Kidney tubule cell (primary cell): ENCODE measurements around the gene SGSH.

Experiments
- DNase-seq: peaks from one replicate; pipeline ENCODE4 v3.0.0-alpha.2; 2018; ENCODE audit warnings: low spot score

Gene SGSH

GRCh38 chr17:80183581-80184422, 36.3 kb downstream of the SGSH start:
- DNase-seq: no peak

- no peak for DNase-seq
These were observed 37.3 kb downstream of the SGSH start for GRCh38 chr17:80182845-80183223.

DNA sequence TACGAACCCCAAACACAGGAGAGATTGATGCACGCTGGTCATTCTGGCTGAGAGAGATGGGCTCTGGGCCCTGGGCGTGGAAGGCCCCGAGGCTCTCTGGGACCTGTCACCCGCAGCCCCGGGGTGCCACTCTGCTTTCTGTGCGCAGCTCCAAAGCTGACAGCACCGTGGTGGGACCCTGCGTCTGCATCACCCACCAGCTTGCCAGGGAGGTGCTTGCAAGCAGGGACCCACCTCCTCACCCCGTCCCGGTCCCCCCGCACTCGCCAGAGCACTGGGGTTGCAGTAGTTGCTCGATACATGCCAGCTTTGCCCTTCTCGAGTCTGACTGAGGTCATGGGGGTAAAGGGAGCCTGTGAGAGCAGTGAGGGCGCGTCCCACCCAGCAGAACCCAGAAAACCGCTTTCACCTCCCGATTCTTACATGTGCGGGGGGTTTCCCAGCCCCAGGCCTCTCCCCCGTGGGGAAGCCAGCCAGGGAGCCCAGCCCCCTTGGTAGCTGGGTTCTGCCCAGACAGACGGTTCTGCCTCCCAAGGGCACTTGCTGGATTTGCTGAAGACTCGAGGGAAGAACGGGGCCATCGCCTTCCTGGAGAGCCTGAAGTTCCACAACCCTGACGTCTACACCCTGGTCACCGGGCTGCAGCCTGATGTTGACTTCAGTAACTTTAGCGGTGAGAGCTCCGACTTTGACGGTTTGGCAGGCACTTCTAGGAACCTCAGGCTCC, 37.9 kb downstream of the SGSH start:
- DNase-seq: no peak

GRCh38 chr17:80181431-80181830, 38.7 kb downstream of the SGSH start:
- no peak for DNase-seq

DNA sequence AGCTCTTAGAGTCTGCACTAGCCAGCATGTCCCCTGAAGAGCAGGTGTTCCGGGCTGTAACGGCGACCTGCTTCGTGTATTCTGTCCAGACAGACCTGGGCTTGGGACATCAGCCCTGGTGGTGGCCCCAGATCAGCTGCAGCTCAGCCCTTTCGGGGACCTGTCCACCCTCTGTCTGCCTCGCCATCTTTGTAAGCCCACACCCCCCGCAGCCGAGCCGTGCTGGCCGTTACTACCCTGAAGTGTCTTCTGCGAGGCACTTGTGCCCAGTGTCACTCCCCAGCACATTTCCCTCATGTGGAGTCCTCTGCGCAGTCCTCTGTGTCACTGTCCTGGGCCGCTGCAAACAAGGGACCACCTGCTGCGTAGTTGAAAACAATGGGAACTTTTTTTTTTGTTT, 39.9 kb downstream of the SGSH start:
- DNase-seq: no peak

- no peak for DNase-seq
These were observed 42.0 kb downstream of the SGSH start for GRCh38 chr17:80177986-80178595.

DNA sequence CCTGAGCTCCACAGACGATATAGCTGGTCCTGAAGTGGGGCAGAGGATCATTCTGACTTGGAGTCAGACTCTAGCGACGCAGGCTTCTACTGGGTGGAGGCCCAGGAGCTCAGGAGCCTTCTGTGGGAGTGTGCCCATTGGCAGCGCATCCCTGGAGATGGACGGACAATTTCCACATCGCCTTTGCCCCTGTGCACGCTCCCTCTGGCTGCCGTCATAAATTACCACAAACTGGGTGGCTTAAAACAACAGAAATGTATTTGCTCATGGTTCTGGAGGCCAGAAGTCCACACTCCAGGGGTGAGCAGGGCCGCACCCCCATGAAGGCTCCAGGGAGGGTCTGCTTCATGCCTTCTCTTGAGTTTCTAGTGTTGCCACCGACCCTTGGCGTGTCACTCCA, 43.4 kb downstream of the SGSH start:
- no peak for DNase-seq

DNA sequence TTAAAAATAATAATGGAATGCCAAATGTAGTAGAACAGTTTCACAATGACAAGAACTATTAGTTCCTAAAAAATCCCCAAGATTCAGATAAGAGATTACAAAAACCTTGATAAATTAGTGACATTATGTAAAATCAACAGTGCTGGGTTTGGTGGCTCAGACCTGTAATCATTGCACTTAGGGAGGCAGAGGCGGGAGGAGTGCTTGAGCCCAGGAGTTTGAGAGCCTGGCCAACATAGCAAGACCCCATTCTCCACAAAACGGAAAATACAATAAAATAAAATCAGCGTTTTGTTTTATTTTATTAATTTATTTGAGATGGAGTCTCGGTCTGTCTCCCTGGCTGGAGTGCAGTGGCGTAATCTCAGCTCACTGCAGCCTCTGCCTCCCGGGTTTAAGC, 46.2 kb downstream of the SGSH start:
- DNase-seq: no peak

GRCh38 chr17:80173126-80173525, 47.0 kb downstream of the SGSH start:
- DNase-seq: no peak

DNA sequence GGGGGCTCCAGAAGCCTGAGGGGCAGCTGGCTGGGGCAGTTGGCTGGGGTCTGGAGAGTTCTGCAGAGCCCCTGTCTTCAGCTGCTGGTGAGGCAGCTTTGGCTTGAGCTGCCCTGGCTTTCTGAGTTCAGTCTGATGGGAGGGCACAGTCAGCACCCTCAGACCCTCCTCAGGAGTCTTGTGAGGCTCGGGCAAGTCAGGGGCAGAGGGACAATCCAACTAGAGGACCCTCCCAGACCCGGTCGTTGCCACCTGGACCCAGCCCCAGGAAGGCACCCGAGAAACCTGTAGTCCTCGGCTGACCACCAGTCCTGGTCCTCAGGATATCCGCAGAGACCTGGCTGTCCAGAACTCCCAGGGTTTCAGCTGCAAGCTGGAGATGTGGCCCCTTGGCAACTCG, 48.5 kb downstream of the SGSH start:
- DNase-seq: no peak

DNA sequence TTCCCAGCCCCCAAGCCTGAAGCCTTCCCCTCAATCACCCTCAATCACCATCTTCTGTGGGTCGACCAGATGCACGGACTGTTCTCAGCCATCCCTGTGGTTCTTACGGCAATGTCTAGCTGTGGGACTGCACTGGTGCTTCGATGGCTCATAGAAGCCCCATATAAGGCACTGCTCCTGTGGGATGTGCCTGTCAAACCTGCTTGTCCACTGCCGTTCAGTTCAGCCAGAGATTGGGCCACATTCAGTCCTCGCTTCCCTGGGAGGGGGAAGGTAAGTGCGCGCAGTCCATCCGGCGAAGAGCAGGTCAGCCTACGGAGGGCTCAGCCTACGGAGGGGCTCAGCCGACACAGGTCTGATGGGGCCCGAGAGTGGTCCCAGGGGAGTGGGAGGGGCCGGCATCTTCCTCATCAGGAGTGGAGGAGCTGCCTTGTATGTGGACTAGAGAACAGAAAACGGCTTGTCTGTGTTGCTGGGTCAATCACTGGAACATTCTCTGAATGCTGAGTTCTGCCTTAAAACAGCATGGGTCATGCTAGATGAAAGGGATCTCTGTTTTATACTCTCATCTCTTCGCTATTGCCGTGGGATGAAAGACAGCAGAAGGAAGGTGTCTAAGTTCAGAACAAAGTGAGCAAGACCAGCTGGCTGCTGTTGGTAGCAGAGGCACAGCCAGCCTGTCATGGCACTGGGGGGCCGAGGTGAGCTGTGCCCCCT, 50.2 kb downstream of the SGSH start, which contains the start of gene CARD14:
Gene CARD14 (plus strand): TSS at position 247 of the 717 bp plus-strand sequence. CDS start 11,409 bp downstream, outside the sequence.
- DNase-seq: no peak

DNA sequence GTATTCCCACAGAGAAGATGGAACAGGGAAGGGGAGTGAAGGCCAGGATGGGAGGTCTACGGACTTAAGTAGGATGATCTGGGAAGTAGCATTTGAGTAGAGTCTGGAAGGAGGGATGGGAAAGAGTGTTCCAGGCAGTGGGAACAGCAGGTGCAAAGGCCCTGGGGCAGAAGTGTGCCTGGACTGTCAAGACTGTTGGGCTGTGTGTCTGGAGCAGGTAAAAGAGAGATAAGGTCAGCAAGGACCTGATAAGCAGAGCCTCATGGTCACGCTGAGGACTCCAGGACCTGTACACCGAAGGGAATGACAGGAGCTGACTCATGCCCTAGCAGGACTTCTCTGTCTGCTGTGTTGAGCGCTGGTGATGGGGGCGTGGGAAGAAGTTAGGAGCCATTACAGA, 51.0 kb downstream of the SGSH start:
- DNase-seq: no peak

- no peak for DNase-seq
These were observed 51.8 kb downstream of the SGSH start for GRCh38 chr17:80168371-80168770.

DNA sequence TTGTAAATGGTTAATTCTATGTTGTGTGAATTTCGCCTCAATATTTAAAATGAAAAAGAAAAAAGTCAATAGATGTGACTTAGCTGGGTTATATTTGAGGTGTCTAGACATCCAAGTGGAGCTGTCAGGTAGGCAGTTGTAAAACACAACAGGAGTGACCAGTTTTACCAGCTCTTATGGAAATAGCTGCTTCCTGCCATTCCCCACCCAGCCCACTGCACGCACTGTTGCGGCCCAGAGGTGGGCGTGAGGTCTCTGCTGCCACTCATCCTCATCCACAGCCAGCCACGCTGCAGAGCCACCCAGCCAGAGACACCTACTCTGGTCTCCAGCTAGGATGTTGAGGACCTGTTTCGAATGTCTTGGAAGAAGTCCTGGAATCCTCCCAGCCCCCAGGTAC, 53.7 kb downstream of the SGSH start:
- no peak for DNase-seq

GRCh38 chr17:80164185-80164584, 55.9 kb downstream of the SGSH start:
- DNase-seq: no peak

DNA sequence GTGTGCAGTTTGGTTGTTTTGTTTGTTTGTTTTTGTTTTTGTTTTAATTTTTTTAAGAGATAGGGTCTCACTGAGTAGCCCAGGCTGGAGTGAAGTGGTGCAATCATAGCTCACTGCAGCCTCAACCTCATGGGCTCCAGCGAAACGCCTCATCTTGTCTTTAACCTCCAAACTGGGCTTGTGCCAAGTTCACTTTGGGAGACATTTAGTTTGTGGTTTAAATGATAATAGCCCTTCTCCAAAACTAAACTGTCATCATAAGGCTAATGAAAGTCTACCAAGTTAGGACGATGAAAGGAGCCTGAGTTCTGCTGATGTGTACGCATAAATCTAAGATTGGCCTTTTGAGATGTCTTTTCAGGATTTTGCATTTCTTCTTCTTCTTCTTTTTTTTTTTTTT, 56.8 kb downstream of the SGSH start:
- DNase-seq: no peak

GRCh38 chr17:80160536-80160935, 59.6 kb downstream of the SGSH start:
- no peak for DNase-seq
